Measurements from ENCODE around the gene SENP2. TPM values are rescaled to one million over a fixed set of nuclear protein-coding genes. Genes with fewer than 3 reads are reported as not detected.

Gene SENP2
- total and polyA plus RNA-seq, 2 of the 13 experiments (the other 11 are each of a cell fraction or from before 2014, with no cell fraction given), result 7.7 to 46.2 TPM

DNA sequence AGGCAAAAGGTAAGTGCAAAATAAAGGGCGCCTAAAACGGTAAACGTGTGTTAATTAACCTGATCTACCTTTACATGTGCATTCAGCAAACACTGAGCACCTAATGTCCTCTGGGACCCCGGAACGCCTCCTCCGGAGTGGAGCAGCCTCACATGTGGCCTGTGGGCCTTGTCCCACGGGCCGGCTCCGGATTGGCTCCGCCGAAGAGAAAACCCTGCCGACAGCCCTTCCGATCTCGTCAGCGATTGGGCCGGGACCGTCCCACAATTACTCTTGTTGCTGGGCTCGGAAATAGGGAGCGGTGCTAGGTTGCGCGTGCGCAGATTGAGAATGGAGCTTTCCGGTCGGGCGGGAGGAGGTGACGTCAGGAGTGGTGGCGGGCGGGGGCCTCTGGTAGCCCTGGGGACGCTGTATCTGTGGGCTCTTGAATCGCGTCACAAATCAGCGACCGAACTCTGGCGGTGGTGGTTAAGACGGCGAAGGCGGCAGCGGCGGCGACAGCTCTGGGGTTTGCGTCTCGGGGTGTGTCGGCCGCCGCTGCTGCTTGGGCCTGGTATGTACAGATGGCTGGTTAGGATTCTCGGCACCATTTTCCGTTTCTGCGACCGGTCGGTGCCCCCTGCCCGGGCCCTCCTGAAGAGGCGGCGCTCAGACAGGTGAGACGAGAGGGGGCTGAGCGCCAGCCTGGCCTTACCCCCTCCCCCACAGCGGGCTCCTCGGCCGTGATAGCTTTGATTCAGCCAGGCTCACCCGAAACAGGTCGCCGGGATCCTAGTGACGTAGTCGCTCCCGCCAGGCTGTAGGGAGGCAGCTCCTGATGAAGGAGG lies at the start of gene SENP2 (continued):
- TF ChIP-seq ZSCAN31 (CRISPR knock-in tag; IDR thresholded peaks at IDR 0.05; ENCODE audit: low read depth) (0 out of 2 replicates have a peak, but pooled peaks have one; percentile 34), CBX5 (CRISPR knock-in tag; IDR thresholded peaks at IDR 0.05; ENCODE audit: borderline replicate concordance) (no peak), POGK (CRISPR knock-in tag; conservative IDR thresholded peaks at IDR 0.05) (no peak; the same call in 1 of the 2 replicates), NFIC (IDR thresholded peaks at IDR 0.05; ENCODE audit: low read length) (no peak), ZNF460 (CRISPR knock-in tag; IDR thresholded peaks at IDR 0.05; ENCODE audit: borderline replicate concordance) (no peak), ZNF768 (CRISPR knock-in tag; IDR thresholded peaks at IDR 0.05) (0 out of 2 replicates have a peak, but pooled peaks have one; percentile 16), ZNF616 (CRISPR knock-in tag; IDR thresholded peaks at IDR 0.05; ENCODE audit: low read depth) (no peak), ZNF772 (CRISPR knock-in tag; IDR thresholded peaks at IDR 0.05) (0 out of 2 replicates have a peak, but pooled peaks have one; percentile 52), MXI1 (IDR thresholded peaks at IDR 0.05; ENCODE audit: borderline replicate concordance, low read depth, low read length) (peak; percentile 97), SAP130 (CRISPR knock-in tag; IDR thresholded peaks at IDR 0.05; ENCODE audit: low read depth) (peak; percentile 99), ATF5 (CRISPR knock-in tag; IDR thresholded peaks at IDR 0.05; ENCODE audit: low read depth) (no peak), ELF4 (CRISPR knock-in tag; IDR thresholded peaks at IDR 0.05; ENCODE audit: borderline replicate concordance) (no peak), CCAR2 (optimal IDR thresholded peaks at IDR 0.05; ENCODE audit: low read depth, low read length) (no peak), ZNF570 (CRISPR knock-in tag; IDR thresholded peaks at IDR 0.05; ENCODE audit: borderline replicate concordance) (no peak), ZNF605 (CRISPR knock-in tag; IDR thresholded peaks at IDR 0.05) (no peak), MEIS2 (CRISPR knock-in tag; IDR thresholded peaks at IDR 0.05) (peak; percentile 71), JARID2 (CRISPR knock-in tag; IDR thresholded peaks at IDR 0.05; ENCODE audit: insufficient replicate concordance) (no peak), TOE1 (CRISPR knock-in tag; IDR thresholded peaks at IDR 0.05) (no peak), KMT2A (CRISPR knock-in tag; IDR thresholded peaks at IDR 0.05) (peak; percentile 82), RBFOX2 (IDR thresholded peaks at IDR 0.05; ENCODE audit: low read depth, low read length) (peak; percentile 88)
- TF ChIP-seq, protein P1, sequence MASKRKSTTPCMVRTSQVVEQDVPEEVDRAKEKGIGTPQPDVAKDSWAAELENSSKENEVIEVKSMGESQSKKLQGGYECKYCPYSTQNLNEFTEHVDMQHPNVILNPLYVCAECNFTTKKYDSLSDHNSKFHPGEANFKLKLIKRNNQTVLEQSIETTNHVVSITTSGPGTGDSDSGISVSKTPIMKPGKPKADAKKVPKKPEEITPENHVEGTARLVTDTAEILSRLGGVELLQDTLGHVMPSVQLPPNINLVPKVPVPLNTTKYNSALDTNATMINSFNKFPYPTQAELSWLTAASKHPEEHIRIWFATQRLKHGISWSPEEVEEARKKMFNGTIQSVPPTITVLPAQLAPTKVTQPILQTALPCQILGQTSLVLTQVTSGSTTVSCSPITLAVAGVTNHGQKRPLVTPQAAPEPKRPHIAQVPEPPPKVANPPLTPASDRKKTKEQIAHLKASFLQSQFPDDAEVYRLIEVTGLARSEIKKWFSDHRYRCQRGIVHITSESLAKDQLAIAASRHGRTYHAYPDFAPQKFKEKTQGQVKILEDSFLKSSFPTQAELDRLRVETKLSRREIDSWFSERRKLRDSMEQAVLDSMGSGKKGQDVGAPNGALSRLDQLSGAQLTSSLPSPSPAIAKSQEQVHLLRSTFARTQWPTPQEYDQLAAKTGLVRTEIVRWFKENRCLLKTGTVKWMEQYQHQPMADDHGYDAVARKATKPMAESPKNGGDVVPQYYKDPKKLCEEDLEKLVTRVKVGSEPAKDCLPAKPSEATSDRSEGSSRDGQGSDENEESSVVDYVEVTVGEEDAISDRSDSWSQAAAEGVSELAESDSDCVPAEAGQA (IDR thresholded peaks at IDR 0.05; ENCODE audit: low read depth), result peak; percentile 20; the same call in 1 of the 2 replicates
- TF ChIP-seq, protein P1 (CRISPR knock-in tag; IDR thresholded peaks at IDR 0.05; ENCODE audit: borderline replicate concordance), result 0 out of 2 replicates have a peak, but pooled peaks have one; percentile 43

All from HepG2 (cell line).